GM12878 (cell line): ENCODE data around the gene MAFB. TPM values are rescaled to one million over a fixed set of nuclear protein-coding genes. Genes with fewer than 3 reads are reported as not detected.

ENCODE experiments used
- ATAC-seq: fragments of 200-7000 bp; cut with Tn5 transposase; 3 replicates; pipeline ENCODE4 v1.9.1; 2020; ENCODE audit warnings: mild to moderate bottlenecking, moderate library complexity
- BruUV-seq: library from RNA; stranded (reverse); fragments of 400-500 nt; replicated peaks from 2 replicates; lab custom pipeline; 2021; lab: Mats Ljungman, UMichigan
- CTCF ChIA-PET: fragments of 300-600 bp; sonication (Branson Sonifier 250); formaldehyde crosslinking; extraction: SDS; loops from one replicate; lab custom pipeline; 2021; ENCODE audit warnings: inconsistent platforms; lab: Yijun Ruan, JAX
- POLR2A ChIA-PET: fragments of 350-600 bp; formaldehyde crosslinking; extraction: SDS; loops from one replicate; lab custom pipeline; 2021; ENCODE audit warnings: inconsistent platforms; lab: Charles Lee
- RAD21 ChIA-PET: fragments of 300-600 bp; sonication (Branson Sonifier 250); formaldehyde crosslinking; loops from one replicate; lab custom pipeline; 2023; ENCODE audit warnings: antibody characterized with exemption; ENCODE audit not compliant: unreplicated experiment; lab: Charles Lee
- SMC1A ChIA-PET: fragments of 300-600 bp; sonication (Branson Sonifier 250); formaldehyde crosslinking; loops from one replicate; lab custom pipeline; 2023; ENCODE audit not compliant: unreplicated experiment, uncharacterized antibody; lab: Charles Lee
- DNase-seq: peaks from one replicate; pipeline ENCODE4 v3.0.0-alpha.2; 2011; ENCODE audit warnings: low read depth, low spot score
- FAIRE-seq: peaks from 3 replicates; lab custom pipeline; 2011; peaks lifted over from hg19 to GRCh38; lab: Jason Lieb, UNC
- H2AFZ ChIP-seq: 2 replicates; pipeline ENCODE4 v1.6.0; 2011; ENCODE audit warnings: low read depth, low read length, control low read depth; ENCODE audit not compliant: control insufficient read depth
- H3K27ac ChIP-seq: 2 replicates; pipeline ENCODE4 v1.5.1; 2011; ENCODE audit warnings: control low read depth; ENCODE audit not compliant: control insufficient read depth, insufficient read depth
- H3K27me3 ChIP-seq, 2 experiments: replicated peaks in 1 of 2; 2 replicates each; pipeline versions ENCODE4 v1.6.0 to v1.6.1; 2011; ENCODE audit warnings: low read length in 1 of 2; ENCODE audit not compliant: control insufficient read depth in 2 of 2, insufficient read depth in 2 of 2
- H3K36me3 ChIP-seq, 2 experiments: 2 replicates each; pipeline ENCODE4 v1.5.1; 2011; ENCODE audit warnings: low read length in 1 of 2; ENCODE audit not compliant: control insufficient read depth in 2 of 2, insufficient read depth in 2 of 2
- H3K4me1 ChIP-seq: 2 replicates; pipeline ENCODE4 v1.6.1; 2011; ENCODE audit warnings: mild to moderate bottlenecking, low read length, moderate library complexity, mixed read lengths; ENCODE audit not compliant: control insufficient read depth, insufficient read depth
- H3K4me2 ChIP-seq: 2 replicates; pipeline ENCODE4 v1.6.0; 2011; ENCODE audit warnings: control low read depth; ENCODE audit not compliant: control insufficient read depth, insufficient read depth
- H3K4me3 ChIP-seq: fragments of 200-600 bp; sonication (generic); 2 replicates; pipeline ENCODE4 v1.5.1; 2016
- H3K79me2 ChIP-seq: 2 replicates; pipeline ENCODE4 v1.6.0; 2011; ENCODE audit warnings: low read length; ENCODE audit not compliant: control insufficient read depth, insufficient read depth
- H3K9ac ChIP-seq: 2 replicates; pipeline ENCODE4 v1.8.0; 2011; ENCODE audit warnings: low read length, control low read depth, mixed read lengths; ENCODE audit not compliant: control insufficient read depth, insufficient read depth
- H3K9me3 ChIP-seq: replicated peaks from 3 replicates; pipeline ENCODE4 v1.5.1; 2011; ENCODE audit warnings: mild to moderate bottlenecking, low read length; ENCODE audit not compliant: control insufficient read depth, insufficient read depth
- H4K20me1 ChIP-seq: 2 replicates; pipeline ENCODE4 v1.6.0; 2011; ENCODE audit not compliant: control insufficient read depth, insufficient read depth
- CBFB ChIP-seq: IDR thresholded peaks from 2 replicates; pipeline ENCODE4 v1.6.1; 2016; ENCODE audit warnings: antibody characterized with exemption, low read depth
- CTCF ChIP-seq, 3 experiments: IDR thresholded peaks in 2 of 3; conservative IDR thresholded peaks in 1 of 3; 2 replicates each; pipeline ENCODE4 v1.5.1; 2011; ENCODE audit warnings: low read depth in 3 of 3, low read length in 3 of 3, mild to moderate bottlenecking in 3 of 3, control low read depth in 2 of 3, moderate library complexity in 2 of 3, inconsistent platforms in 1 of 3, mixed read lengths in 1 of 3; ENCODE audit not compliant: control insufficient read depth in 2 of 3, insufficient read depth in 1 of 3; ENCODE audit errors: extremely low read depth in 1 of 3
- CUX1 ChIP-seq: IDR thresholded peaks from 2 replicates; pipeline ENCODE4 v1.6.1; 2012; ENCODE audit warnings: improper control_type of control experiment, low read depth, low read length; ENCODE audit not compliant: insufficient replicate concordance
- E2F8 ChIP-seq: fragments of 450-650 bp; IDR thresholded peaks from 2 replicates; pipeline ENCODE4 v1.6.1; 2018; ENCODE audit warnings: mild to moderate bottlenecking, low read depth, moderate library complexity; ENCODE audit not compliant: partially characterized antibody
- EP300 ChIP-seq, 2 experiments: fragments of 150-350 bp in 1 of 2; IDR thresholded peaks; 2 replicates each; pipeline ENCODE4 v1.6.1; 2011 to 2012; ENCODE audit warnings: low read depth in 2 of 2, low read length in 2 of 2, borderline replicate concordance in 1 of 2, improper control_type of control experiment in 1 of 2, inconsistent platforms in 1 of 2; ENCODE audit not compliant: control insufficient read depth in 1 of 2
- MYC ChIP-seq: IDR thresholded peaks from 2 replicates; pipeline ENCODE4 v1.6.1; 2011; ENCODE audit warnings: mild to moderate bottlenecking, low read length, moderate library complexity, inconsistent platforms; ENCODE audit not compliant: insufficient read depth, insufficient replicate concordance, insufficient read length, severe bottlenecking
- NFYB ChIP-seq: IDR thresholded peaks from 2 replicates; pipeline ENCODE4 v1.6.1; 2011; ENCODE audit warnings: low read depth, mild to moderate bottlenecking, low read length, improper control_type of control experiment, moderate library complexity; ENCODE audit not compliant: insufficient read depth
- NR2C2 ChIP-seq: IDR thresholded peaks from 2 replicates; pipeline ENCODE4 v1.6.1; 2011; ENCODE audit warnings: borderline replicate concordance, low read depth; ENCODE audit not compliant: control insufficient read depth, insufficient read length
- POLR2A ChIP-seq: IDR thresholded peaks from 2 replicates; pipeline ENCODE4 v1.6.1; 2011; ENCODE audit warnings: low read depth, mild to moderate bottlenecking, low read length
- POLR2AphosphoS5 ChIP-seq: IDR thresholded peaks from 2 replicates; pipeline ENCODE4 v1.6.1; 2011; ENCODE audit warnings: mild to moderate bottlenecking, low read length, inconsistent platforms
- RAD21 ChIP-seq: IDR thresholded peaks from 2 replicates; pipeline ENCODE4 v1.6.1; 2011; ENCODE audit warnings: mild to moderate bottlenecking, low read depth, low read length, moderate library complexity; ENCODE audit not compliant: insufficient read depth
- RCOR1 ChIP-seq: conservative IDR thresholded peaks from 2 replicates; pipeline ENCODE4 v1.6.1; 2012; ENCODE audit warnings: low read depth, low read length, improper control_type of control experiment
- RUNX3 ChIP-seq: IDR thresholded peaks from 2 replicates; pipeline ENCODE4 v1.6.1; 2012; ENCODE audit warnings: low read length, inconsistent platforms
- SUPT20H ChIP-seq: IDR thresholded peaks from 2 replicates; pipeline ENCODE4 v1.6.1; 2011; ENCODE audit warnings: low read depth, mild to moderate bottlenecking, low read length, moderate library complexity, borderline replicate concordance; ENCODE audit not compliant: control insufficient read depth
- YY1 ChIP-seq: IDR thresholded peaks from 2 replicates; pipeline ENCODE4 v1.6.1; 2011; ENCODE audit warnings: low read depth, mild to moderate bottlenecking, low read length
- WGBS: methylation state at CpG from one replicate; pipeline ENCODE4 v1.1.6; 2016; ENCODE audit warnings: low lambda C conversion rate; ENCODE audit not compliant: insufficient replicate concordance, insufficient coverage; ENCODE audit errors: missing lambda C conversion rate; 5-methylcytosine and 5-hydroxymethylcytosine counted together
- in situ Hi-C: fragments of 300-500 bp; cut with MboI; formaldehyde crosslinking; loops from 9 replicates; pipeline ENCODE4 v1.14.3; 2018; ENCODE audit warnings: mixed read lengths
- intact Hi-C: fragments of 100-400 bp; cut with micrococcal nuclease; formaldehyde crosslinking; loops from one replicate; pipeline ENCODE4 v1.14.2; 2022; ENCODE audit not compliant: unreplicated experiment
- polyA plus RNA-seq, 11 experiments: library from polyadenylated mRNA; depleted of rRNA in 4 of 11; unstranded in 6 of 11; stranded (reverse) in 5 of 11; fragments of >200 nt; fragmentation: Nextera tagmentation in 4 of 11; fragmentation: Illumina TruSeq in 1 of 11; extraction: Ambion mirVana in 4 of 11; extraction: Trizol in 1 of 11; gene quantifications; 1 replicate in 1 of 11; 2 replicates in 10 of 11; pipeline versions ENCODE4 v1.2.1 to v1.2.3, GENCODE V29; 2011 to 2016; ENCODE audit warnings: inconsistent platforms in 2 of 11, missing spikeins in 2 of 11, low read depth in 1 of 11
- total RNA-seq, 4 experiments: library from RNA; depleted of rRNA in 3 of 4; stranded (reverse); fragments of >200 nt in 3 of 4; fragmentation: Illumina TruSeq in 1 of 4; extraction: Trizol in 1 of 4; gene quantifications; 2 replicates each; pipeline versions ENCODE4 v1.2.1 to v1.2.3, GENCODE V29; 2013 to 2021

Gene MAFB
- total and polyA plus RNA-seq, 10 of the 15 experiments (the other 5 are each of a cell fraction or from before 2014, with no cell fraction given) = 0.01 to 0.08 (median 0.01) TPM; not detected in 7

GRCh38 chr20:40657526-40657925 lies 31.5 kb downstream of the MAFB start:
- 24% methylated on average over 4 of the region's 4 CpGs for WGBS
- no peak overlapping the region for H3K9ac ChIP-seq
- H3K36me3 ChIP-seq = no peaks in the 10 kb centered on the region
- intact Hi-C loops = no loop called here
- BruUV-seq = no TSS peak
- no peaks in the 10 kb centered on the region for H3K9me3 ChIP-seq
- H3K79me2 ChIP-seq = no peaks in the 10 kb centered on the region
- FAIRE-seq (no peak), ATAC-seq (no peak), DNase-seq (no peak)
- H2AFZ ChIP-seq = no peak overlapping the region
- in situ Hi-C loops = no loop called here
- RAD21 ChIA-PET = no interaction called here
- no peaks in the 10 kb centered on the region for H3K4me1 ChIP-seq
- no peak overlapping the region for H3K4me2 ChIP-seq
- H3K4me3 ChIP-seq = no peak overlapping the region
- POLR2A ChIA-PET = no interaction called here
- CTCF ChIA-PET = no interaction called here
- SMC1A ChIA-PET = no interaction called here
- no peaks in the 10 kb centered on the region for H3K27me3 ChIP-seq
- H3K27ac ChIP-seq = no peak overlapping the region
- no peaks in the 10 kb centered on the region for H4K20me1 ChIP-seq
- no peak for TF ChIP-seq YY1
- no peak for TF ChIP-seq RCOR1
- no peak for TF ChIP-seq CTCF (IDR thresholded peaks at IDR 0.05 in 2 of 3, conservative IDR thresholded peaks at IDR 0.05 in 1 of 3; ENCODE audit: control insufficient read depth in 2 of 3, extremely low read depth in 1 of 3, insufficient read depth in 1 of 3, low read depth in 3 of 3, low read length in 3 of 3)
- no peak for TF ChIP-seq NR2C2
- no peak for TF ChIP-seq EP300 (IDR thresholded peaks at IDR 0.05; ENCODE audit: borderline replicate concordance in 1 of 2, control insufficient read depth in 1 of 2, low read depth in 2 of 2, low read length in 2 of 2)
- no peak for TF ChIP-seq POLR2A
- TF ChIP-seq NFYB = no peak
- TF ChIP-seq SUPT20H = no peak
- no peak for TF ChIP-seq RUNX3
- no peak for TF ChIP-seq E2F8
- TF ChIP-seq POLR2AphosphoS5 = no peak
- no peak for TF ChIP-seq RAD21
- TF ChIP-seq MYC = no peak
- TF ChIP-seq CUX1 = no peak
- no peak for TF ChIP-seq CBFB
